Natural killer cell (primary cell): ENCODE data around the gene ARHGEF18. TPM values are rescaled to one million over a fixed set of nuclear protein-coding genes. Genes with fewer than 3 reads are reported as not detected.

Experiments used
- ATAC-seq, 3 donors: fragments of 150-1000 bp in 2 of 3; fragments of 200-7000 bp in 1 of 3; cut with Tn5 transposase; 1 replicate in 1 of 3; 2 replicates in 2 of 3; pipeline ENCODE4 v1.10.0; 2021; ENCODE audit warnings: mild to moderate bottlenecking in 2 of 3, moderate library complexity in 2 of 3
- DNase-seq, 2 donors: peaks; one replicate each; pipeline versions ENCODE4 v3.0.0 to v3.0.0-alpha.2; 2013 to 2021; ENCODE audit warnings: mixed read lengths in 1 of 2
- H3K27ac ChIP-seq: one replicate; pipeline ENCODE4 v1.5.1; 2013; ENCODE audit warnings: mild to moderate bottlenecking, low read length
- H3K27me3 ChIP-seq: one replicate; pipeline ENCODE4 v1.6.1; 2013; ENCODE audit warnings: low read length; ENCODE audit not compliant: control insufficient read depth, insufficient read depth
- H3K36me3 ChIP-seq: one replicate; pipeline ENCODE4 v1.6.1; 2013; ENCODE audit warnings: low read length; ENCODE audit not compliant: control insufficient read depth, insufficient read depth
- H3K4me1 ChIP-seq: one replicate; pipeline ENCODE4 v1.6.1; 2013; ENCODE audit warnings: low read length; ENCODE audit not compliant: control insufficient read depth, insufficient read depth
- H3K4me3 ChIP-seq: one replicate; pipeline ENCODE4 v1.5.1; 2013; ENCODE audit warnings: low read length
- H3K9me3 ChIP-seq: one replicate; pipeline ENCODE4 v1.6.1; 2013; ENCODE audit warnings: low read length; ENCODE audit not compliant: control insufficient read depth, insufficient read depth
- H3K27ac Mint-ChIP-seq, 2 donors: one replicate each; pipeline ENCODE4 v1.8.0; 2022; ENCODE audit warnings: mild to moderate bottlenecking in 2 of 2, mixed read lengths in 2 of 2, moderate library complexity in 1 of 2
- H3K27me3 Mint-ChIP-seq, 2 donors: one replicate each; pipeline ENCODE4 v1.8.0; 2022; ENCODE audit warnings: low read depth in 2 of 2, mixed read lengths in 2 of 2
- H3K36me3 Mint-ChIP-seq: one replicate; pipeline ENCODE4 v1.8.0; 2022; ENCODE audit warnings: mixed read lengths
- H3K4me1 Mint-ChIP-seq, 2 donors: one replicate each; pipeline ENCODE4 v1.8.0; 2022; ENCODE audit warnings: mixed read lengths in 2 of 2
- H3K4me3 Mint-ChIP-seq: one replicate; pipeline ENCODE4 v1.8.0; 2022; ENCODE audit warnings: mild to moderate bottlenecking, moderate library complexity, mixed read lengths
- H3K9me3 Mint-ChIP-seq, 2 donors: one replicate each; pipeline ENCODE4 v1.8.0; 2022; ENCODE audit warnings: mixed read lengths in 2 of 2
- WGBS: methylation state at CpG from one replicate; pipeline ENCODE4 v1.1.7; 2013; ENCODE audit warnings: missing lambda C conversion rate; ENCODE audit not compliant: insufficient coverage; 5-methylcytosine and 5-hydroxymethylcytosine counted together
- intact Hi-C: fragments of 100-400 bp; cut with micrococcal nuclease; formaldehyde crosslinking; loops from one replicate; pipeline ENCODE4 v1.14.2; 2022
- total RNA-seq, 4 donors: library from RNA; stranded (reverse); fragments of 120-200 nt in 1 of 4; gene quantifications; one replicate each; pipeline versions ENCODE4 v1.2.3 to v1.2.4, GENCODE V29; 2013 to 2022
- TF ChIP-seq, protein P1 (sequence below): fragments of 200-600 bp; IDR thresholded peaks from one replicate; pipeline ENCODE4 v1.8.0; 2022; ENCODE audit warnings: antibody characterized with exemption

The ARHGEF18 gene
- total RNA-seq, 3 donors from 2014 or later (not counting 1 experiment from before 2014, with no cell fraction given), result 53.6 to 61.5 (median 54.1) TPM

DNA sequence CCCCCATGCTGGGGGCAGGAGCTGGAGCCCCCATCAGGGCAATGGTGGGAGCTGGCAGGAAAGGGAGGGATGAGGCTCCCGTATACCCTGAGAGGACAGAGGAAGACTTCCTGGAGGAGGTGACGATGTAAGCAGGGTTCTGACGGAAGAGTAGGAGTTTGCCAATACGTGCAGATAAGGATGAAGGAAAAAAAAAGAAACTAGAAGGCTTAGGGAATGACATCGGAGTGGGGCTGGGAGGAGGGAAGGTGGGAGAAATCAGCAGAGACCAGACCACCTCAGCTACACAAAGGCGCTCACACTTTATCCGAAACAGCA lies 32.3 kb downstream of the ARHGEF18 start:
- no peak for DNase-seq
- H3K27me3 ChIP-seq, result no peaks in the 10 kb centered on the region
- no peak overlapping the region for H3K4me3 ChIP-seq
- no peaks in the 10 kb centered on the region for H3K9me3 Mint-ChIP-seq
- H3K36me3 ChIP-seq, result peaks cover 61% of the 10 kb centered on the region
- H3K4me1 ChIP-seq, result no peaks in the 10 kb centered on the region
- no peak overlapping the region for H3K27ac ChIP-seq
- H3K9me3 ChIP-seq, result no peaks in the 10 kb centered on the region
- H3K36me3 Mint-ChIP-seq, result no peaks in the 10 kb centered on the region
- no peaks in the 10 kb centered on the region for H3K27me3 Mint-ChIP-seq
- H3K27ac Mint-ChIP-seq, result peak overlapping the region; percentile 33 to 60
- 97% methylated on average over 7 of the region's 7 CpGs for WGBS
- TF ChIP-seq, protein P1, sequence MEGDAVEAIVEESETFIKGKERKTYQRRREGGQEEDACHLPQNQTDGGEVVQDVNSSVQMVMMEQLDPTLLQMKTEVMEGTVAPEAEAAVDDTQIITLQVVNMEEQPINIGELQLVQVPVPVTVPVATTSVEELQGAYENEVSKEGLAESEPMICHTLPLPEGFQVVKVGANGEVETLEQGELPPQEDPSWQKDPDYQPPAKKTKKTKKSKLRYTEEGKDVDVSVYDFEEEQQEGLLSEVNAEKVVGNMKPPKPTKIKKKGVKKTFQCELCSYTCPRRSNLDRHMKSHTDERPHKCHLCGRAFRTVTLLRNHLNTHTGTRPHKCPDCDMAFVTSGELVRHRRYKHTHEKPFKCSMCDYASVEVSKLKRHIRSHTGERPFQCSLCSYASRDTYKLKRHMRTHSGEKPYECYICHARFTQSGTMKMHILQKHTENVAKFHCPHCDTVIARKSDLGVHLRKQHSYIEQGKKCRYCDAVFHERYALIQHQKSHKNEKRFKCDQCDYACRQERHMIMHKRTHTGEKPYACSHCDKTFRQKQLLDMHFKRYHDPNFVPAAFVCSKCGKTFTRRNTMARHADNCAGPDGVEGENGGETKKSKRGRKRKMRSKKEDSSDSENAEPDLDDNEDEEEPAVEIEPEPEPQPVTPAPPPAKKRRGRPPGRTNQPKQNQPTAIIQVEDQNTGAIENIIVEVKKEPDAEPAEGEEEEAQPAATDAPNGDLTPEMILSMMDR, result no peak
- peaks cover 5 to 6% of the 10 kb centered on the region in 2 donors for H3K4me1 Mint-ChIP-seq
- ATAC-seq, result no peak
- H3K4me3 Mint-ChIP-seq, result no peak overlapping the region
- intact Hi-C loops, result loop anchor here (2.0 kb wide), 1 partner anchor 26 kb away; no protein-coding TSS in a partner anchor

GRCh38 chr19:7382694-7383093 lies 34.0 kb downstream of the ARHGEF18 start:
- ATAC-seq (no peak), DNase-seq (no peak)
- Histone ChIP-seq H3K27ac (no peak overlapping the region), H3K36me3 (peaks cover 58% of the 10 kb centered on the region), H3K4me1 (no peaks in the 10 kb centered on the region), H3K4me3 (no peak overlapping the region), H3K27me3 (no peaks in the 10 kb centered on the region), H3K9me3 (no peaks in the 10 kb centered on the region)
- no peaks in the 10 kb centered on the region for H3K36me3 Mint-ChIP-seq
- H3K9me3 Mint-ChIP-seq, result no peaks in the 10 kb centered on the region
- intact Hi-C loops, result no loop called here
- TF ChIP-seq, protein P1, result no peak
- H3K27ac Mint-ChIP-seq, result no peak overlapping the region
- peaks cover 5 to 6% of the 10 kb centered on the region in 2 donors for H3K4me1 Mint-ChIP-seq
- no peak overlapping the region for H3K4me3 Mint-ChIP-seq
- no peaks in the 10 kb centered on the region for H3K27me3 Mint-ChIP-seq
- WGBS, result 94% methylated on average over 9 of the region's 9 CpGs

DNA sequence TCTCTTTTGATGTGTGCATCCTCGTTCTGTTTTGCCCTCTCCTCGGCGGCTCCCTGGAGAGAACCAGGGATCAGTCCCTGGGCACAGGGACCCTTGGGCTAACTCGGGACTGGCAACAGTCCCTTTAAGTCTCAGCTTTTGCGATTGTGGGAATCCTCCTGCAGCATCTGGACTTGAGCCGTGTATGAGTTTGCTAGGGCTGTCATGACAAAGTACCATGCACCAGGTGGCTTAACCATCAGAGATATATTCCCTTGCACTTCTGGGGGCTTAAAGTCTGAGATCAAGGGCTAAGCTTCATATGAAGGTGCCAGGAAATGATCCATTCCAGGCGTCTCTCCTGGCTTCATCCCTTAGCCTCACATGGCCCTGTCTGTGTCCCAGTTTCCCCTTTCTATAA lies 34.5 kb downstream of the ARHGEF18 start:
- Histone ChIP-seq H3K27me3 (no peaks in the 10 kb centered on the region), H3K4me1 (no peaks in the 10 kb centered on the region), H3K27ac (no peak overlapping the region), H3K4me3 (no peak overlapping the region), H3K36me3 (peaks cover 59% of the 10 kb centered on the region), H3K9me3 (no peaks in the 10 kb centered on the region)
- no peaks in the 10 kb centered on the region for H3K9me3 Mint-ChIP-seq
- ATAC-seq (no peak), DNase-seq (no peak)
- no peak overlapping the region for H3K27ac Mint-ChIP-seq
- no peaks in the 10 kb centered on the region for H3K36me3 Mint-ChIP-seq
- no peak overlapping the region for H3K4me3 Mint-ChIP-seq
- WGBS, result 99% methylated on average over 7 of the region's 7 CpGs
- H3K27me3 Mint-ChIP-seq, result no peaks in the 10 kb centered on the region
- H3K4me1 Mint-ChIP-seq, result peaks cover 5 to 6% of the 10 kb centered on the region in 2 donors
- TF ChIP-seq, protein P1, result no peak
- intact Hi-C loops, result no loop called here

GRCh38 chr19:7385062-7385461 lies 36.3 kb downstream of the ARHGEF18 start:
- ATAC-seq, result no peak
- Mint-ChIP-seq H3K27me3 (no peaks in the 10 kb centered on the region), H3K4me1 (peaks cover 5 to 6% of the 10 kb centered on the region in 2 donors), H3K4me3 (no peak overlapping the region), H3K27ac (no peak overlapping the region), H3K36me3 (no peaks in the 10 kb centered on the region), H3K9me3 (no peaks in the 10 kb centered on the region)
- peaks cover 62% of the 10 kb centered on the region for H3K36me3 ChIP-seq
- no peak for DNase-seq
- TF ChIP-seq, protein P1, result no peak
- intact Hi-C loops, result no loop called here
- no peak overlapping the region for H3K4me3 ChIP-seq
- no peaks in the 10 kb centered on the region for H3K9me3 ChIP-seq
- no peak overlapping the region for H3K27ac ChIP-seq
- no peaks in the 10 kb centered on the region for H3K4me1 ChIP-seq
- no peaks in the 10 kb centered on the region for H3K27me3 ChIP-seq
- 94% methylated on average over 2 of the region's 5 CpGs for WGBS
